B cell (primary cell): ENCODE results near the gene ZCCHC24.

Experiments
- CTCF ChIP-seq: fragments of 200-600 bp; IDR thresholded peaks from one replicate; pipeline ENCODE4 v1.8.0; 2022; ENCODE audit warnings: antibody characterized with exemption, mild to moderate bottlenecking
- EZH2 ChIP-seq: IDR thresholded peaks from 2 replicates; pipeline ENCODE4 v1.6.1; 2012; ENCODE audit warnings: borderline replicate concordance, low read depth, mild to moderate bottlenecking, moderate library complexity, low read length; ENCODE audit not compliant: insufficient read depth, poor library complexity, severe bottlenecking

DNA sequence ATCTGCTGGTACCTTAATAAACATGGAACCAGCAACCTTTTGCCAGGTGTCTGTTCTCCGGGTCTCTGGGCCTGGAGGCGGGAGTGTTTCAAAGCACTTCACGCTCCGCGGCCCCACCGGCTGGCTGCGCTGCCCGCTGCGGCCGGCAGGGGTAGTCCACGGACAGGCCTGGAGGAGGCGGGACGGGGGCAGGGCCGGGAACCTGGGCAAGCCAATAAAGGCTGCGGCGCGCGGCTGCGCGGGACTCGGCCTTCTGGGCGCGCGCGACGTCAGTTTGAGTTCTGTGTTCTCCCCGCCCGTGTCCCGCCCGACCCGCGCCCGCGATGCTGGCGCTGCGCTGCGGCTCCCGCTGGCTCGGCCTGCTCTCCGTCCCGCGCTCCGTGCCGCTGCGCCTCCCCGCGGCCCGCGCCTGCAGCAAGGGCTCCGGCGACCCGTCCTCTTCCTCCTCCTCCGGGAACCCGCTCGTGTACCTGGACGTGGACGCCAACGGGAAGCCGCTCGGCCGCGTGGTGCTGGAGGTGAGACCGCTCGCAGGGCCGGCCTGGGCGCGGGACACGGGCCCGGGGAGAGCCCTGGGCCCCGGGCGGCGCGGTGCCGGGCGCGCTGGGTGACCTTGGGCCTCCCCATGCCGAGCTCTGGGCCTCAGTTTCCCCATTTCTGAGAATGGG, 98.1 kb downstream of the ZCCHC24 start, which contains the start of gene PPIF:
- no peak for TF ChIP-seq EZH2
- TF ChIP-seq CTCF, result peak; percentile 90
